Spleen (tissue), 11 donors: Measurements from ENCODE around the gene ZDHHC14. TPM values are rescaled to one million over a fixed set of nuclear protein-coding genes. Genes with fewer than 3 reads are reported as not detected.
"Not testable (repeated sequence)": the region's sequence is repeated elsewhere in the genome, so short reads cannot be mapped to it uniquely, and the experiment has no call there.

Experiments
- DNase-seq: peaks from one replicate; pipeline ENCODE4 v3.0.0-alpha.2; 2020
- H3K27ac ChIP-seq, 8 donors: fragments of 200-600 bp; sonication (generic) in 7 of 8; 1 replicate in 4 of 8; 2 replicates in 4 of 8; pipeline versions ENCODE4 v1.5.0 to v1.8.0; 2016 to 2021; ENCODE audit warnings: inconsistent platforms in 4 of 8, mild to moderate bottlenecking in 4 of 8, moderate library complexity in 1 of 8
- H3K27me3 ChIP-seq, 7 donors: fragments of 200-600 bp; sonication (generic) in 6 of 7; replicated peaks in 1 of 7; 1 replicate in 4 of 7; 2 replicates in 3 of 7; pipeline versions ENCODE4 v1.5.0 to v1.8.0; 2016 to 2021; ENCODE audit warnings: inconsistent platforms in 3 of 7, mild to moderate bottlenecking in 1 of 7
- H3K36me3 ChIP-seq, 6 donors: fragments of 200-600 bp; sonication (generic) in 5 of 6; 1 replicate in 4 of 6; 2 replicates in 2 of 6; pipeline versions ENCODE4 v1.5.0 to v1.8.0; 2016 to 2021; ENCODE audit warnings: inconsistent platforms in 2 of 6
- H3K4me1 ChIP-seq, 6 donors: fragments of 200-600 bp; sonication (generic) in 5 of 6; 1 replicate in 3 of 6; 2 replicates in 3 of 6; pipeline versions ENCODE4 v1.5.0 to v1.8.0; 2016 to 2021; ENCODE audit warnings: inconsistent platforms in 3 of 6
- H3K4me3 ChIP-seq, 8 donors: fragments of 200-600 bp; sonication (generic) in 7 of 8; 1 replicate in 4 of 8; 2 replicates in 4 of 8; pipeline versions ENCODE4 v1.5.0 to v1.8.0; 2016 to 2021; ENCODE audit warnings: inconsistent platforms in 4 of 8, mild to moderate bottlenecking in 4 of 8, moderate library complexity in 2 of 8
- H3K9me3 ChIP-seq, 8 donors: fragments of 200-600 bp; sonication (generic) in 7 of 8; 1 replicate in 4 of 8; 2 replicates in 4 of 8; pipeline versions ENCODE4 v1.5.0 to v1.8.0; 2016 to 2021; ENCODE audit warnings: inconsistent platforms in 4 of 8
- POLR2A ChIP-seq, 3 donors: fragments of 450-650 bp; IDR thresholded peaks; one replicate each; pipeline ENCODE4 v1.5.1; 2017; ENCODE audit warnings: antibody characterized with exemption in 3 of 3, mild to moderate bottlenecking in 1 of 3
- POLR2AphosphoS5 ChIP-seq, 3 donors: sonication (generic); formaldehyde crosslinking; IDR thresholded peaks; one replicate each; pipeline ENCODE4 v1.5.1; 2017; ENCODE audit warnings: antibody characterized with exemption in 3 of 3
- WGBS, 5 donors: extraction: QIAGEN DNeasy Blood & Tissue Kit in 3 of 5; methylation state at CpG; one replicate each; pipeline versions ENCODE4 v1.1.5 to v1.1.7; 2013 to 2018; 5-methylcytosine and 5-hydroxymethylcytosine counted together
- intact Hi-C: fragments of 100-400 bp; cut with DNase I; formaldehyde crosslinking; loops from one replicate; pipeline ENCODE4 v1.15.0; 2023; ENCODE audit warnings: low total_unique reads
- polyA plus RNA-seq, 3 donors: library from polyadenylated mRNA; stranded (reverse); fragments of 200-250 nt; gene quantifications; one replicate each; pipeline ENCODE4 v1.2.1, GENCODE V29; 2013
- total RNA-seq, 7 donors: library from RNA; depleted of rRNA in 3 of 7; stranded (reverse); fragments of >200 nt in 3 of 7; fragmentation: NEBNext Ultra II Directional in 4 of 7; extraction: Animal tissue kit (Norgen Biotek cat#: 25700) in 4 of 7; gene quantifications; one replicate each; pipeline versions ENCODE4 v1.1.0 to v1.2.1, GENCODE V29; 2016 to 2021
- TF ChIP-seq, protein P1 (sequence below), 11 experiments: fragments of 200-600 bp in 7 of 11; fragments of 450-650 bp in 4 of 11; sonication (generic) in 4 of 11; IDR thresholded peaks in 8 of 11; conservative IDR thresholded peaks in 3 of 11; 1 replicate in 7 of 11; 2 replicates in 4 of 11; pipeline versions ENCODE4 v1.4.0 to v1.8.0; 2016 to 2021; ENCODE audit warnings: antibody characterized with exemption in 11 of 11, inconsistent platforms in 4 of 11, mild to moderate bottlenecking in 1 of 11
- donor health status: healthy with polysubstance abuse.
- donor health status: DM: no; HTN: no; CAD: no; lungs with moderate emphysema.
- donor health status: DM: no; HTN: no; CAD: no.
- donor health status: Bipolar disorder and iron deficiency.
- donor health status: healthy.
- donor health status: DM: no; HTN: no; CAD: no.
- donor health status: DM: yes; HTN: yes; CAD: no.

Gene ZDHHC14
- total and polyA plus RNA-seq, 10 donors = 7.8 to 18.2 (median 11.7) TPM

GRCh38 chr6:157699777-157700636, 319.0 kb downstream of the ZDHHC14 start:
- Histone ChIP-seq H3K27me3 (peaks cover 0 to 4% (median 0%) of the 10 kb centered on the region in 7 donors), H3K4me1 (no peaks in the 10 kb centered on the region), H3K4me3 (no peak overlapping the region), H3K27ac (no peak overlapping the region), H3K9me3 (peaks cover 0 to 13% (median 3%) of the 10 kb centered on the region in 8 donors), H3K36me3 (no peaks in the 10 kb centered on the region)
- DNase-seq = no peak
- 79 to 88% (median 87%) methylated on average over 17 of the region's 17 CpGs for WGBS, 5 donors
- TF ChIP-seq POLR2AphosphoS5 (IDR thresholded peaks at IDR 0.05) = no peak
- TF ChIP-seq, protein P1, sequence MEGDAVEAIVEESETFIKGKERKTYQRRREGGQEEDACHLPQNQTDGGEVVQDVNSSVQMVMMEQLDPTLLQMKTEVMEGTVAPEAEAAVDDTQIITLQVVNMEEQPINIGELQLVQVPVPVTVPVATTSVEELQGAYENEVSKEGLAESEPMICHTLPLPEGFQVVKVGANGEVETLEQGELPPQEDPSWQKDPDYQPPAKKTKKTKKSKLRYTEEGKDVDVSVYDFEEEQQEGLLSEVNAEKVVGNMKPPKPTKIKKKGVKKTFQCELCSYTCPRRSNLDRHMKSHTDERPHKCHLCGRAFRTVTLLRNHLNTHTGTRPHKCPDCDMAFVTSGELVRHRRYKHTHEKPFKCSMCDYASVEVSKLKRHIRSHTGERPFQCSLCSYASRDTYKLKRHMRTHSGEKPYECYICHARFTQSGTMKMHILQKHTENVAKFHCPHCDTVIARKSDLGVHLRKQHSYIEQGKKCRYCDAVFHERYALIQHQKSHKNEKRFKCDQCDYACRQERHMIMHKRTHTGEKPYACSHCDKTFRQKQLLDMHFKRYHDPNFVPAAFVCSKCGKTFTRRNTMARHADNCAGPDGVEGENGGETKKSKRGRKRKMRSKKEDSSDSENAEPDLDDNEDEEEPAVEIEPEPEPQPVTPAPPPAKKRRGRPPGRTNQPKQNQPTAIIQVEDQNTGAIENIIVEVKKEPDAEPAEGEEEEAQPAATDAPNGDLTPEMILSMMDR (IDR thresholded peaks at IDR 0.05 in 8 of 11, conservative IDR thresholded peaks at IDR 0.05 in 3 of 11) = no peak
- no peak for TF ChIP-seq POLR2A (IDR thresholded peaks at IDR 0.05)
- intact Hi-C loops = no loop called here

- DNase-seq, H3K9me3 ChIP-seq, H3K4me1 ChIP-seq, H3K27me3 ChIP-seq, H3K36me3 ChIP-seq, H3K27ac ChIP-seq, intact Hi-C loops, H3K4me3 ChIP-seq: not testable (repeated sequence)
- WGBS, 5 donors = 74 to 84% (median 80%) methylated on average over 6 of the region's 6 CpGs
Observed at GRCh38 chr6:157706351-157706750, 325.4 kb downstream of the ZDHHC14 start.

GRCh38 chr6:157706883-157707282, 325.9 kb downstream of the ZDHHC14 start:
- no peaks in the 10 kb centered on the region for H3K36me3 ChIP-seq
- TF ChIP-seq POLR2AphosphoS5 (IDR thresholded peaks at IDR 0.05) (no peak), POLR2A (IDR thresholded peaks at IDR 0.05) (no peak)
- TF ChIP-seq, protein P1 (IDR thresholded peaks at IDR 0.05 in 8 of 11, conservative IDR thresholded peaks at IDR 0.05 in 3 of 11) = no peak
- intact Hi-C loops = no loop called here
- WGBS, 5 donors = 86 to 97% (median 93%) methylated on average over 2 of the region's 2 CpGs
- DNase-seq = no peak
- H3K4me1 ChIP-seq = no peaks in the 10 kb centered on the region
- no peak overlapping the region for H3K4me3 ChIP-seq
- no peaks in the 10 kb centered on the region for H3K27me3 ChIP-seq
- H3K27ac ChIP-seq = no peak overlapping the region
- H3K9me3 ChIP-seq = no peaks in the 10 kb centered on the region

GRCh38 chr6:157707576-157707975, 326.6 kb downstream of the ZDHHC14 start:
- DNase-seq = no peak
- intact Hi-C loops = no loop called here
- no peaks in the 10 kb centered on the region for H3K4me1 ChIP-seq
- H3K27ac ChIP-seq = no peak overlapping the region
- no peak for TF ChIP-seq POLR2A (IDR thresholded peaks at IDR 0.05)
- TF ChIP-seq, protein P1 (IDR thresholded peaks at IDR 0.05 in 8 of 11, conservative IDR thresholded peaks at IDR 0.05 in 3 of 11) = no peak
- TF ChIP-seq POLR2AphosphoS5 (IDR thresholded peaks at IDR 0.05) = no peak
- 49 to 85% (median 77%) methylated on average over 6 of the region's 6 CpGs for WGBS, 5 donors
- no peaks in the 10 kb centered on the region for H3K27me3 ChIP-seq
- no peak overlapping the region for H3K4me3 ChIP-seq
- H3K9me3 ChIP-seq = no peaks in the 10 kb centered on the region
- H3K36me3 ChIP-seq = no peaks in the 10 kb centered on the region
